HS-27A (cell line): ENCODE results near the gene GPR89B.
"Not testable (repeated sequence)": the region's sequence is repeated elsewhere in the genome, so short reads cannot be mapped to it uniquely, and the experiment has no call there.

Experiments used
- DNase-seq: peaks from one replicate; pipeline ENCODE4 v3.0.0-alpha.2; 2012; ENCODE audit warnings: low read depth, missing footprints

The GPR89B gene

GRCh38 chr1:147940456-147940855 lies 12.2 kb downstream of the GPR89B start:
- not testable (repeated sequence) for DNase-seq

DNA sequence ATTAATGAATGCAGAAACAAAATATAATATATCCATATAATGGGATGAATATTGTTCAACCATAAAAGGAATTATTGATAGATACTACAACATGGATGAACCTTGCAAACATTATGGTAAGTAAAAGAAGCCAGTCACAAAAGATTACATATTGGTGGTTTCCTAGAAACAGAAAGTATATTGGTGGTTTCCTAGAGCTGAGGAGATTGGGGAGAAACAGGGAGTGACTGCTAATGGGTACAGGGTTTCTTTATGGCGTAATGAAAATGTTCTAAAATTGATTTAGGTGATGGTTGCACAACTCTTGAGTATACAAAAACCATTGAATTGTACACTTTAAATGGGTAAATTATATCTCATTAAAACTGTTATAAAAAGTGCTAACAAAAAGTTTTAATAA lies 14.3 kb downstream of the GPR89B start:
- not testable (repeated sequence) for DNase-seq

GRCh38 chr1:147949517-147949916 lies 21.3 kb downstream of the GPR89B start:
- DNase-seq = not testable (repeated sequence)

DNA sequence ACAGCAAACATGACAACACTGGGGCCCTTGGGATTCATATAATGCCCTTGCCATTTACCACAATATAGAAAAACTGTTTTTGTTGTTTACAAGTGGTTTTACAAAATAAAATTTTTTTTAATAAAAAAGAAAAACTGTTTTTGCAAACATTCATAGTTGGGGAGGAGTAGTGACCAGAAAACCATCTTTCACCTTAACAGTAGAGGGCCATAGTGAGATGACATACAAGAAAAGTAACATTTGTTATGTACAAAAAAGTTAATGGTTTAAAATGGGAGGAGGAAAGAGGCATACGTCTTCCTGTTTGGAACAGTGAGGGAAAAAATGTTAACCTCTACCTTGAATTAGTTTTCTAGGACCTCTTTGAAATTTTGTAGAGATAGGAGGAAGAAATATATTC lies 30.7 kb downstream of the GPR89B start:
- not testable (repeated sequence) for DNase-seq

DNA sequence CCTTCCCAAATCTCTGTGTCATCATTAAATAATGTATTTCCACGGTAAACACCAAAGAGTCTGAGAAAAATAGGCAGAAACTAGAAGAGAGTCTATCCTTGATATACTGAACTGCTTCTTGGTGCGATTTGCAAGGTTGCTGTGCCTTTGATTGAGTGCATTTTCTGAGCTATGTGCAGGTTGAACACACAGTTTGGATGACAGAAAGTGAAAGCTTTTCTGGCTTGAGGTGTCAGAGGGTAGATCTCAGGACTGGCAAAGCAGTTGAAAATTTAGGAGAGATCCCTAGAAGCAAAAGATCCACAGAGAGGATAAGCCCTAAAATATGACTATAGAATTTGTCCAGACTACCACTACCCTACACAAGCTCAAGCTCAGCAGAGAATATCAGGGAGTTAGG lies 31.5 kb downstream of the GPR89B start:
- DNase-seq = not testable (repeated sequence)

- not testable (repeated sequence) for DNase-seq
These were observed 36.4 kb downstream of the GPR89B start for GRCh38 chr1:147964575-147964974.

DNA sequence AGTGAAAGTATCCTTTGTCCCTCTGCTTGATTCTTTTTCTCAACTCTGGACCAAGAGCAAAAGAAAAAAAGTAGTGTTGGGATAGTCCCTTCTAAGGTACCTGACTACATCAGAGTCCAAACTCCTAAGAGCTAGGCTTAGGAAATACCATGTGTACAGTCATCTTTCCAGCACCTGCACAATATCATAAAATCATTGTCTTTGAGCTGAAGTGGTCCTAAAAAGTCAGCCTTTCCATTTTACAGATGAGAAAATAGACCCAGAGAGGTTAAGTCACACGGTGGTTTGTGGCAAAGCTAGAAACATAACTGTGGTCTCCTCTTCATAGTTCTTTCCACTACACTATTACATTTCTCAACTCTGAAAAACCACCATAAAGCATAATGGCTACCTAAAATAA lies 38.4 kb downstream of the GPR89B start:
- not testable (repeated sequence) for DNase-seq

GRCh38 chr1:147978896-147979651 lies 50.9 kb downstream of the GPR89B start:
- DNase-seq = not testable (repeated sequence)

DNA sequence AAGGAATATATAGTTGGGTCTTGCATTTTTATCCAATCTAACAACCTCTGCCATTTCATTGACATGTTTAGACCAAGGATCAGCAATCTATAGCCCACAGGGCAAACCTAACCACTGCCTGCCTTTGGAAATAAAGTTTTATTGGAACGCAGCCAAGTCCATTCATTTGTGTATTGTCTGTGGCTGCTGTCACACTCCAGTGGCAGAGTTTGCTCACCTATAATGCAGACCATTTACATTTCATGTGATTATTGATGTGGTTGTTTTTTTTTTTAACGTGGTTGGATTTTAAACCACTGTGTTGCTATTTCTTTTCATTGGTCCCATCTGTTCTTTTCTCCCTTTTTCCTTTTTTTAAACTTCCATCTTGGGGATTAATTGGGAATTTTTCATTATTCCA lies 57.2 kb downstream of the GPR89B start:
- not testable (repeated sequence) for DNase-seq

DNA sequence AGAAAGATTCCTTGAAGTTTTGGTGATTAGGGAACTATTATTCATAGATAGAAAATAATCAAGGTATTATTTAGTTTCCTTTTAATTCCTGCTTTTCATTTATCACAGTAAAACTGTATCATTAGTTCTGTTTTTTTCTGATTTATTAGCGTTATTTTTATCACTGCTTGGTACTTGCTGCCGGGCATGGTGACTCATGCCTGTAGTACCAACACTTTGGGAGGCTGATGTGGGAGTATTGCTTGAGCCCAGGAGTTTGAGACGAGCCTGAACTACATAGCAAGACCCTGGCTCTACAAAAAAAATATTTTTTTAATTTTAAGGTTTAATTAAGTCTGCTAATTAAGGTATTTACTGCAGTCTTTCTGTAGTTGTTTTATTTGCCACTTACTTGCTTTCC lies 59.7 kb downstream of the GPR89B start:
- DNase-seq = not testable (repeated sequence)

DNA sequence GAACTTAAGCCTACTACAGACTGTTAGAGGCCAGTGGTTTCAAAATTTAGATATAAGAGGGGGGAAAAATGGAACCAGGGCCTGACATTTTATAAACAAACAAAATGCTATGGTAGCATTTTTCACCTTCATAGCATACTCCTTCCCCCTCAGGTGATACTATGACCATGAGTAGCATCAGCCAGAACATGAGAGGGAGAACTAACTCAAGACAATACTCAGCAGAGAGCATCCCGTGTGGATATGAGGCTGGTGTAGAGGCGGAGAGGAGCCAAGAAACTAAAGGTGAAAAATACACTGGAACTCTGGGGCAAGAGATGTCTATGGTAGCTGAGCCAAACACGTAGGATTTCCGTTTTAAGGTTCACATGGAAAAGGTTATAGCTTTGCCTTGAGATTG lies 64.7 kb downstream of the GPR89B start:
- DNase-seq = not testable (repeated sequence)

DNA sequence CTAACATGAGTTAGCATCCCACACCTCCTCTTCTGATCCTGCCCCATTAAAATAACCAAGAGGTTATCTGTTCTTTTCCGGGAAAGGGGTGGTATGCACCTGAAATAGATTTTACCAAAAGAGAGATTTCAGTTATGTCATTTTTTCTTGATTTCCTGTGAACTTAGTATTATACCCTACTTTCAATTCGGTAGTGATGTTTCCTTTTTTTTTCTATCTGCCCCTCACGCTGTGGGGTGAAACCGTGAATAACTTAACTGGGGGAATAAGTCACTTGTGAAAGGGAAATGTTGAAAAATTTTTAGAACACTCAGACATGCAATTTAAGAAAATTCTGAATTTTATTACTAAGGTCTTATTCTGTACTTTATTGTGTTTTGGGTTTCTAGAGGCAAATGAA lies 65.2 kb downstream of the GPR89B start:
- DNase-seq = not testable (repeated sequence)

DNA sequence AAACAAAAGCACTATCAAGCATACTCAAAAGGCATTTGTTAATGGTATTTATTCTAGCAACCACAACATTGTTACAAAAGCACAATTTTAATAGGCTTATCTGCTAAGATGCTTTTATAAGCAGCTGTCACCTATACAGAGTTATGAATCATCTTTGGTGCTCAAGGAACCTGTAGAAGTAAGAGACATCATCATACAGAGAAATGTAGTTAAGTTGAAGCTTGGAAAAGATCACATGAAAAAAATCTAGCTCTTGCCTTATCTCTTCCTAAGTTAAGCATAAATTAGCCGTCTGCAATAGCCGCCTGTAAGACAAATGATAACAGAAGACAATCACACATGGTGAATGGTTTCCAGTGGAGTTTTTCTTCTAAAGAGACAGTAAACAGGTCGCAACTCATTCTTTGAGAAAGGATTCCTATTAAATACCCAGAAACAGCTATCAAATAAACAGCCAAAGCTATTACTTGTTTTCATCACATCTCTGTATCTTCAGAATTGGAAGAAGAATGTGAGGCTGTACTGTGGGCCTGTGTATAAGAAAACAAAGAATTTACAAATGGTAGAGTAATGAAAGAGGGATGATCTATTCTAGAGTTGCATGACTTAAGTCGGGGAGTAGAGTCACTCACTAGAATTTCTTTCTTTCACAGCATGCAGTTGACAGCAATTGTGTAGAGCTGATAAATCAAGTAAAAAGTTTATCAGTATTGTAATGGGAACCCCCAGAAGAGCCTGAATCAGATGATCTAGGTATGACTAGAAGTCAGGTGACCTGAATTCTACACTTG lies 65.8 kb downstream of the GPR89B start:
- DNase-seq = not testable (repeated sequence)

GRCh38 chr1:147996088-147996487 lies 67.9 kb downstream of the GPR89B start:
- DNase-seq = not testable (repeated sequence)

- DNase-seq = not testable (repeated sequence)
These were observed 79.5 kb downstream of the GPR89B start for GRCh38 chr1:148007724-148008123.

DNA sequence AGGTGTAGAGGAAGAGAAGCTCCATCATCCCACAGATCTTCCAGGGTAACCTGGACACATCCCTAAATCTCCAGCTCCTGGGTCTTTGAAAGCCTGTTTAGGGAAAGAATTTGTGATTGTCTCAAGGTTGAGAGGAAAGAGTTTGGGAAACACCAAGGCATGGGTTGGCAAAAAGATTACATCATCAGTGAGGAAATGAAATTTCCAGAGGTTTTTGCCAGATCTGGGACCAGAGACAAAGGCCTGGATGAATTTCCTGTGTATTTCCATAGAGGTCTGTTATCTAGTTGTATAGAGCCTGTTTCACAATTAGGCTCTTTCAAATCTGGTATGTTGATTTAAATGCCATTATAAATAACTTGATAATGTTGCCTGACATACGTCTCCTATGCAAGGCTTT lies 82.3 kb downstream of the GPR89B start:
- DNase-seq = no peak

DNA sequence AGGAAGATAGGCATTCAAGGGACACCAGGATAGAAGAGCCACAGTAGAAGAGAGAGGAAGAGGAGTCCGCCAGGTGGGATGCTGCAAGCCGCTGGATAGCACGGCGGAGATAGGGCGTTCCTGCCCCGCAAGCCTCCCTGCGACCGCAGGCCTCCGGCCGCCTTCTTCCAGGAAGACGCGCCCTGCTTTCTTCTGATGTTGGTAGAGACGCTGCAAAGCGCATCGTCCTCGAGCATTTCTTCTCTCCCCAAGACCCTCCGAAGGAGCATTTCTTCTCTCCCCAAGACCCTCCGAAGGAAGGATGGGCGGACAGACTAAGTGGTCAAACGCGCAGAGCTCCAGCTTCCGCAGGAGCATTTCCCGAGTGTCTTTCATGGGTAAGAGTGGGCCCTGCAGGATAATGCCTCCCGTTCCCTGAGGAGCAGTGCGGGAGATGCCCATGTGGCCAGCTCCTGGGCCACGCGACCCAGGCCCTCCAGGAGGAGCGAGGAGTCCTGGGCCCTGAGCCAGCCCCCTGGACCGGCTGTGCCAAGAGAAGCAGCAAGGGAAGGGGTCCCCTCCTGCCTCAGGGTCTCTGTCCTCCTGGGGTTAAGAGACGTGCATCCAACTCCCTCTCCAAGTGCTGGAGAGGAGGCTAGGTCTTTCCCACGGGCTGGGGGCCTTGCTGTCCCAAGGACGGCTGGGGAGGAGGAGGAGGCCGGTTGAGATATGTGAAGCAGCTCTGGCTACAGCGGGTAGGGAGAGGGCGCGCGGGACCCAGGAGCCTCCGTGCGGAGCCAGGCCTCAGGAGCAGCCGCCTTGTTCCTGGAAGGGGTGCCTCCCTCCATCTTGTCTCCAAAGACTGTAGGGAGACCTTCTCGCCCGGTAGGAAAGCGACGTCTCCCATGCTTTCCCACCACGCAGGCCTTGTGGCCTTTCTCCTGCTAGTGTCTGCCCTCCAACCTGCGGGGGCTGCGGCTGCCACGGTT lies 85.2 kb downstream of the GPR89B start:
- DNase-seq = not testable (repeated sequence)

- not testable (repeated sequence) for DNase-seq
These were observed 86.3 kb downstream of the GPR89B start for GRCh38 chr1:148014289-148015200.

- DNase-seq = not testable (repeated sequence)
These were observed 96.7 kb downstream of the GPR89B start for GRCh38 chr1:148024918-148025317.

- not testable (repeated sequence) for DNase-seq
These were observed 98.8 kb downstream of the GPR89B start for GRCh38 chr1:148027004-148027403.

DNA sequence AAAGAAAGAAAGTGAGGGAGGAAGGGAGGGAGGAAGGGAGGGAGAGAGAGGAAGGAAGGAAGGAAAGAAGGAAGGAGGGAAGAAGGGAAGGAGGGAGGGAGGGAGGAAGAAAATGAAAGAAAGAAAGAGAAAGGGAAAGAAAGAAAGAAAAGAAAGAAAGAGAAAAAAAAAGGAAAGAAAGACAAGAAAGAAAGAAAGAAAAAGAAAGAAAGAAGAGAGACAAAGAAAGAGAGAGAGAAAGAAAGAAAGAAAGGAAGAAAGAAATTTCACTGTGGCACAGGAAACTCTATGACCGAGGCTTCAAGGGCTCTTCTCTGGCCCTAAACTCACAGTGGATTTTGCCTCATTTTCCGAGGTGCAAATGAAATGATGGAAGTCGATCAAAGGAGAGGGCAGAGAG lies 104.0 kb downstream of the GPR89B start:
- DNase-seq = not testable (repeated sequence)
